CD14-positive monocyte (primary cell): Measurements from ENCODE around the gene ISG20. TPM values are rescaled to one million over a fixed set of nuclear protein-coding genes. Genes with fewer than 3 reads are reported as not detected.

Experiments
- DNase-seq, 3 donors: peaks; one replicate each; pipeline ENCODE4 v3.0.0-alpha.2; 2011 to 2022
- H2AFZ ChIP-seq: 2 replicates; pipeline ENCODE4 v1.6.0; 2012; ENCODE audit warnings: mild to moderate bottlenecking, low read depth, low read length, inconsistent platforms; ENCODE audit not compliant: insufficient read depth, poor library complexity, severe bottlenecking
- H3K27ac ChIP-seq, 2 donors: 1 replicate in 1 of 2; 2 replicates in 1 of 2; pipeline ENCODE4 v1.5.1; 2012 to 2013; ENCODE audit warnings: low read length in 2 of 2, control low read depth in 1 of 2, inconsistent platforms in 1 of 2, low read depth in 1 of 2, mild to moderate bottlenecking in 1 of 2
- H3K27me3 ChIP-seq, 2 donors: one replicate each; pipeline versions ENCODE4 v1.6.0 to v1.6.1; 2011 to 2013; ENCODE audit warnings: low read length in 2 of 2; ENCODE audit not compliant: control insufficient read depth in 2 of 2, insufficient read depth in 2 of 2
- H3K36me3 ChIP-seq, 2 donors: replicated peaks in 1 of 2; 1 replicate in 1 of 2; 2 replicates in 1 of 2; pipeline versions ENCODE4 v1.5.1 to v1.6.1; 2012 to 2013; ENCODE audit warnings: low read length in 2 of 2, control low read depth in 1 of 2, inconsistent platforms in 1 of 2, mild to moderate bottlenecking in 1 of 2; ENCODE audit not compliant: insufficient read depth in 2 of 2, control insufficient read depth in 1 of 2
- H3K4me1 ChIP-seq, 2 donors: 1 replicate in 1 of 2; 2 replicates in 1 of 2; pipeline versions ENCODE4 v1.5.1 to v1.6.1; 2012 to 2013; ENCODE audit warnings: low read length in 2 of 2, control low read depth in 1 of 2, inconsistent platforms in 1 of 2, mild to moderate bottlenecking in 1 of 2, moderate library complexity in 1 of 2; ENCODE audit not compliant: insufficient read depth in 2 of 2, control insufficient read depth in 1 of 2
- H3K4me2 ChIP-seq: replicated peaks from 2 replicates; pipeline ENCODE3; 2012; ENCODE audit warnings: low read length, moderate library complexity, mild to moderate bottlenecking; ENCODE audit not compliant: poor library complexity, severe bottlenecking; ENCODE audit errors: extremely low read depth
- H3K4me3 ChIP-seq, 3 experiments: fragments of 200-600 bp in 1 of 3; sonication (generic) in 1 of 3; replicated peaks in 1 of 3; 1 replicate in 2 of 3; 2 replicates in 1 of 3; pipeline ENCODE4 v1.5.1; 2011 to 2013; ENCODE audit warnings: low read length in 3 of 3, mild to moderate bottlenecking in 3 of 3, control low read depth in 2 of 3, low read depth in 2 of 3, inconsistent platforms in 1 of 3, moderate library complexity in 1 of 3
- H3K79me2 ChIP-seq: 2 replicates; pipeline ENCODE4 v1.6.0; 2012; ENCODE audit warnings: mild to moderate bottlenecking, control low read depth, inconsistent platforms, low read length, moderate library complexity; ENCODE audit not compliant: insufficient read depth
- H3K9ac ChIP-seq: 2 replicates; pipeline ENCODE4 v1.6.0; 2017; ENCODE audit warnings: low read length, mild to moderate bottlenecking; ENCODE audit not compliant: insufficient read depth, poor library complexity, severe bottlenecking
- H3K9me3 ChIP-seq, 2 donors: replicated peaks in 1 of 2; 1 replicate in 1 of 2; 2 replicates in 1 of 2; pipeline versions ENCODE4 v1.5.1 to v1.6.1; 2012 to 2013; ENCODE audit warnings: low read length in 2 of 2, control low read depth in 1 of 2; ENCODE audit not compliant: control insufficient read depth in 1 of 2, insufficient read depth in 1 of 2
- H4K20me1 ChIP-seq: 2 replicates; pipeline ENCODE4 v1.6.0; 2012; ENCODE audit warnings: mild to moderate bottlenecking, low read length, control low read depth, moderate library complexity; ENCODE audit not compliant: insufficient read depth
- H3K27ac Mint-ChIP-seq, 7 donors: one replicate each; pipeline ENCODE4 v1.8.0; 2020; ENCODE audit warnings: mild to moderate bottlenecking in 7 of 7, mixed read lengths in 7 of 7, moderate library complexity in 6 of 7, inconsistent platforms in 2 of 7
- H3K27me3 Mint-ChIP-seq, 3 donors: one replicate each; pipeline ENCODE4 v1.8.0; 2021 to 2022; ENCODE audit warnings: low read depth in 3 of 3, mild to moderate bottlenecking in 3 of 3, mixed read lengths in 3 of 3, moderate library complexity in 3 of 3, inconsistent platforms in 1 of 3
- H3K36me3 Mint-ChIP-seq, 2 donors: one replicate each; pipeline ENCODE4 v1.8.0; 2020; ENCODE audit warnings: mixed read lengths in 2 of 2, inconsistent platforms in 1 of 2, mild to moderate bottlenecking in 1 of 2
- H3K4me1 Mint-ChIP-seq: one replicate; pipeline ENCODE4 v1.8.0; 2020; ENCODE audit warnings: mild to moderate bottlenecking, mixed read lengths
- H3K4me3 Mint-ChIP-seq, 2 donors: one replicate each; pipeline ENCODE4 v1.8.0; 2020; ENCODE audit warnings: mild to moderate bottlenecking in 2 of 2, mixed read lengths in 2 of 2, moderate library complexity in 1 of 2
- H3K9me3 Mint-ChIP-seq, 7 donors: one replicate each; pipeline ENCODE4 v1.8.0; 2020 to 2022; ENCODE audit warnings: mixed read lengths in 7 of 7, mild to moderate bottlenecking in 6 of 7, moderate library complexity in 6 of 7, inconsistent platforms in 2 of 7
- WGBS: methylation state at CpG from one replicate; pipeline ENCODE4 v1.1.5; 2013; ENCODE audit warnings: missing lambda C conversion rate; ENCODE audit not compliant: insufficient coverage; 5-methylcytosine and 5-hydroxymethylcytosine counted together
- intact Hi-C, 2 donors: fragments of 100-400 bp; cut with micrococcal nuclease; formaldehyde crosslinking; loops; one replicate each; pipeline versions ENCODE4 v1.15.0 to v1.15.1; 2023
- polyA plus RNA-seq, 3 donors: library from polyadenylated mRNA; depleted of rRNA in 1 of 3; unstranded in 2 of 3; stranded (reverse) in 1 of 3; fragments of 300-500 nt in 2 of 3; fragments of >200 nt in 1 of 3; fragmentation: Illumina TruSeq in 2 of 3; gene quantifications; 1 replicate in 2 of 3; 2 replicates in 1 of 3; pipeline ENCODE4 v1.2.3, GENCODE V29; 2012 to 2021
- TF ChIP-seq, protein P1 (sequence below): fragments of 200-600 bp; IDR thresholded peaks from one replicate; pipeline ENCODE4 v1.8.0; 2022; ENCODE audit warnings: antibody characterized with exemption, mild to moderate bottlenecking

The ISG20 gene
- polyA plus RNA-seq, 3 donors, result 15.6 to 29.3 (median 25.1) TPM

DNA sequence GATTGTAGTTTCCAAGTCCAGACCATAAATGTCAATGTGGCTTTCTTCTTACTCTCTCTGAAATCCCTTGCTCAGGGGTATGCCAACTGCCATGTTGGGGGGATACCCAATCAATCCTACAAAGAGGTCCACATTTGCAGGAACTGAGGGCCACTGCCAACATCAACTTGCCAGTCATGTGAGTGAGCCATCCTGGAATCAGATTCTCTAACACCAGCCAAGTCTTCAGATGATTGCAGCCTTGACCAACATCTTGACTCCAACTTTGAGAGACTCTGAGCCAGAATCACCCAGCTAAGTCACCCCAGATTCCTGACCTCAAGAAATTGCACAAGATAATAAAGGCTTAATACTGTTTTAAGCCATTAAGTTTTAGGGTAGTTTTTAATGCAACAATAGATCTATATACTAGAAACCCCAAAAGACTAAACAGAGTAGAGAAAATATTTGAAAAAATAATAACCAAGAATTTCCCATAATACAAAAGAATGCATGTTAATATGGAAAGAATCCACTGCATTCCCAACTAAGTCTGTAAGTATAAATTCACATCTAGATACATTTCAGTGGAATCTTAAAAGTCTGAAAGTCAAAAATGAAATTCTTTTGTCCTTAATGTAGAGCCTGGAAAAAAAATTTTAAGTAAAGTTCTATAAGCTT, 22.4 kb downstream of the ISG20 start:
- intact Hi-C loops, result no loop called here
- H3K9ac ChIP-seq, result no peak overlapping the region
- H3K4me3 ChIP-seq, result no peak overlapping the region
- Mint-ChIP-seq H3K27me3 (peaks cover 2 to 6% (median 4%) of the 10 kb centered on the region in 3 donors), H3K4me3 (no peak overlapping the region), H3K27ac (no peak overlapping the region), H3K4me1 (no peaks in the 10 kb centered on the region), H3K9me3 (no peaks in the 10 kb centered on the region), H3K36me3 (no peaks in the 10 kb centered on the region)
- H3K4me2 ChIP-seq, result no peak overlapping the region
- H3K36me3 ChIP-seq, result no peaks in the 10 kb centered on the region
- H4K20me1 ChIP-seq, result no peaks in the 10 kb centered on the region
- H3K27me3 ChIP-seq, result no peaks in the 10 kb centered on the region
- TF ChIP-seq, protein P1, sequence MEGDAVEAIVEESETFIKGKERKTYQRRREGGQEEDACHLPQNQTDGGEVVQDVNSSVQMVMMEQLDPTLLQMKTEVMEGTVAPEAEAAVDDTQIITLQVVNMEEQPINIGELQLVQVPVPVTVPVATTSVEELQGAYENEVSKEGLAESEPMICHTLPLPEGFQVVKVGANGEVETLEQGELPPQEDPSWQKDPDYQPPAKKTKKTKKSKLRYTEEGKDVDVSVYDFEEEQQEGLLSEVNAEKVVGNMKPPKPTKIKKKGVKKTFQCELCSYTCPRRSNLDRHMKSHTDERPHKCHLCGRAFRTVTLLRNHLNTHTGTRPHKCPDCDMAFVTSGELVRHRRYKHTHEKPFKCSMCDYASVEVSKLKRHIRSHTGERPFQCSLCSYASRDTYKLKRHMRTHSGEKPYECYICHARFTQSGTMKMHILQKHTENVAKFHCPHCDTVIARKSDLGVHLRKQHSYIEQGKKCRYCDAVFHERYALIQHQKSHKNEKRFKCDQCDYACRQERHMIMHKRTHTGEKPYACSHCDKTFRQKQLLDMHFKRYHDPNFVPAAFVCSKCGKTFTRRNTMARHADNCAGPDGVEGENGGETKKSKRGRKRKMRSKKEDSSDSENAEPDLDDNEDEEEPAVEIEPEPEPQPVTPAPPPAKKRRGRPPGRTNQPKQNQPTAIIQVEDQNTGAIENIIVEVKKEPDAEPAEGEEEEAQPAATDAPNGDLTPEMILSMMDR, result no peak
- no peaks in the 10 kb centered on the region for H3K4me1 ChIP-seq
- no peaks in the 10 kb centered on the region for H3K79me2 ChIP-seq
- no peak overlapping the region for H3K27ac ChIP-seq
- DNase-seq, result no peak
- H3K9me3 ChIP-seq, result no peaks in the 10 kb centered on the region
- no peak overlapping the region for H2AFZ ChIP-seq

DNA sequence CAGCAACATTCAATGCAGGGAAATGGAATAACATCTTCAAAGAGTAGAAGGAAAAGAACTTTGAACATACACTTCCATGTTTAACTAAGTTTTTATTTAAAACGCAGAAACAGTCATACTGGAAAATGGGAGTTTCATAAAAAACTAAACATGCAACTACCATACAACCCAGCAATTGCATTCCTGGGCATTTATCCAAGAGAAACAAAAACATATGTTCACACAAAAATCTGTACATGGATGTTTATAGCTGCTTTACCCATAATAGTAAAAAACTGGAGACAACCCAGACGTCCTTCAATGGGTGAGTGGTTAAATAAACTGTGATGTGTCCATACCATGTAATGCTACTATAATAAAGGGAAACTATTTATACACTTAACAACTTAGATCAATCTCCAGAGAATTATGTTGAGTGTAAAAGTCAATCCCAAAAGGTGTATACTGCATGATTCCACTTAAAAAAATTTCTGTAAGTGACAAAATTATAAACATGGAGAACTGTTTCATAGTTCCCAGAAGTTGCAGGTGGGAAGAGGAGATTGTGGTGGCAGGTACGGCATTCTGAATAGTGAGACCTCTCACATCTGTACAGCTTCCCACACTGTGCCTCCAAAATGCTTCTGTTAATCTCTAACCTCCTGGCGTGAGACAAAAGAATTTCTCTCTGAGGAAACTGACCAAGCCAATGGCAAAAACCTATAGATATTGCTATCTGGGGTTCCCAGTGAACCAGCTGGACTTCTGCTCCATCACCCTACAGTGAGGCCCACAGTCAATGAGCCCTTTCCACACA, 23.1 kb downstream of the ISG20 start:
- no peak for DNase-seq
- Histone ChIP-seq H3K4me3 (no peak overlapping the region), H4K20me1 (no peaks in the 10 kb centered on the region), H3K4me2 (no peak overlapping the region), H3K27ac (no peak overlapping the region), H3K27me3 (no peaks in the 10 kb centered on the region), H3K79me2 (no peaks in the 10 kb centered on the region), H3K9ac (no peak overlapping the region), H3K36me3 (no peaks in the 10 kb centered on the region), H3K9me3 (no peaks in the 10 kb centered on the region), H3K4me1 (no peaks in the 10 kb centered on the region), H2AFZ (no peak overlapping the region)
- intact Hi-C loops, result no loop called here
- Mint-ChIP-seq H3K27ac (no peak overlapping the region), H3K4me3 (no peak overlapping the region), H3K27me3 (peaks cover 2 to 13% (median 6%) of the 10 kb centered on the region in 3 donors), H3K36me3 (no peaks in the 10 kb centered on the region), H3K9me3 (no peaks in the 10 kb centered on the region), H3K4me1 (no peaks in the 10 kb centered on the region)
- 100% methylated on average over 1 of the region's 4 CpGs for WGBS
- TF ChIP-seq, protein P1, result no peak
